HL-60 (cell line): ENCODE data around the gene MAP3K5.

Source experiments
- GABPA ChIP-seq: IDR thresholded peaks from 2 replicates; pipeline ENCODE4 v1.6.1; 2012; ENCODE audit warnings: low read depth
- TF ChIP-seq, protein P1 (sequence below): IDR thresholded peaks from one replicate; pipeline ENCODE4 v1.5.1; 2011; ENCODE audit warnings: low read length, control low read depth, inconsistent platforms; ENCODE audit not compliant: insufficient read depth

DNA sequence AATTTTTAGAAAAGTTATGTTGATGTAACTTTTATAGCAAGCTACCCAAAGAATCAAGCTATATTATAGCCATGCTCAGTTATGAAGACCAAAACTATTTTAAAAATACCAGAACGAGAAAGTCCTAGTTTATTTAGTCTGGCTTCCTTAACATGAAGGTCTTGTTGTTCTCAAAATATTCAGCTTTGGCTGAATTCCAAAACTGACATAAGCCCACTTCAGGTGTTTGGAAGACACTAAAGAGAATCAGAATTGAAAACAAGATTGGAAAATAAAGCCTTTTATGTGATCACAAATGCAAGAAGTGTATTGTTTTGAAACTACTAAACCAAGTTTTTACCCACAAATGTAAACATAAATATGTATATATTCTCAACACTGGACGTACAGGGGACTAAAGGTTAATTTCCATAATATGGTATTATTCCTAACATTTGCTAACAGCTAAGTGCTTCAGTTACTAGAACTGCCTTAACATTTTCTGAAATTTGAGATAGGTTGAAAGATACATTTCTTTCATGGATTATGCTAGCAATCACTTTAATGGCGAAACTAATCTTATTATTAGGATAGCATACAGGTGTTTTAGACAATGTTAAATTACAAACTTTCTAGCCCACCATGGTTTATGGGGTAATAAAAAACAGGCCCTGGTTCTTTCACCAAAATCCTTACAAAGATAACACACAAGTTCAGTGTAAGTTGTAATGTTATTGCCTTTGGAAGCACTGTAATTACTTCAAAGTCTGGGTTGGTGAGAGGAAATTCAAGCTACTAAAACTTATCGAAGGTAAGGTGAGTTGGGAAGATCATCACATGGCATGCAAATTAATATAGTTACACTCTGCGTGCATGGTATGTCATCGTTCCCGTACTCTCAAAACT is 1.6 kb downstream of the MAP3K5 start:
- TF ChIP-seq, protein P1, sequence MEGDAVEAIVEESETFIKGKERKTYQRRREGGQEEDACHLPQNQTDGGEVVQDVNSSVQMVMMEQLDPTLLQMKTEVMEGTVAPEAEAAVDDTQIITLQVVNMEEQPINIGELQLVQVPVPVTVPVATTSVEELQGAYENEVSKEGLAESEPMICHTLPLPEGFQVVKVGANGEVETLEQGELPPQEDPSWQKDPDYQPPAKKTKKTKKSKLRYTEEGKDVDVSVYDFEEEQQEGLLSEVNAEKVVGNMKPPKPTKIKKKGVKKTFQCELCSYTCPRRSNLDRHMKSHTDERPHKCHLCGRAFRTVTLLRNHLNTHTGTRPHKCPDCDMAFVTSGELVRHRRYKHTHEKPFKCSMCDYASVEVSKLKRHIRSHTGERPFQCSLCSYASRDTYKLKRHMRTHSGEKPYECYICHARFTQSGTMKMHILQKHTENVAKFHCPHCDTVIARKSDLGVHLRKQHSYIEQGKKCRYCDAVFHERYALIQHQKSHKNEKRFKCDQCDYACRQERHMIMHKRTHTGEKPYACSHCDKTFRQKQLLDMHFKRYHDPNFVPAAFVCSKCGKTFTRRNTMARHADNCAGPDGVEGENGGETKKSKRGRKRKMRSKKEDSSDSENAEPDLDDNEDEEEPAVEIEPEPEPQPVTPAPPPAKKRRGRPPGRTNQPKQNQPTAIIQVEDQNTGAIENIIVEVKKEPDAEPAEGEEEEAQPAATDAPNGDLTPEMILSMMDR: no peak
- no peak for TF ChIP-seq GABPA
